ENCODE results near the gene TOMM22.

Gene TOMM22

DNA sequence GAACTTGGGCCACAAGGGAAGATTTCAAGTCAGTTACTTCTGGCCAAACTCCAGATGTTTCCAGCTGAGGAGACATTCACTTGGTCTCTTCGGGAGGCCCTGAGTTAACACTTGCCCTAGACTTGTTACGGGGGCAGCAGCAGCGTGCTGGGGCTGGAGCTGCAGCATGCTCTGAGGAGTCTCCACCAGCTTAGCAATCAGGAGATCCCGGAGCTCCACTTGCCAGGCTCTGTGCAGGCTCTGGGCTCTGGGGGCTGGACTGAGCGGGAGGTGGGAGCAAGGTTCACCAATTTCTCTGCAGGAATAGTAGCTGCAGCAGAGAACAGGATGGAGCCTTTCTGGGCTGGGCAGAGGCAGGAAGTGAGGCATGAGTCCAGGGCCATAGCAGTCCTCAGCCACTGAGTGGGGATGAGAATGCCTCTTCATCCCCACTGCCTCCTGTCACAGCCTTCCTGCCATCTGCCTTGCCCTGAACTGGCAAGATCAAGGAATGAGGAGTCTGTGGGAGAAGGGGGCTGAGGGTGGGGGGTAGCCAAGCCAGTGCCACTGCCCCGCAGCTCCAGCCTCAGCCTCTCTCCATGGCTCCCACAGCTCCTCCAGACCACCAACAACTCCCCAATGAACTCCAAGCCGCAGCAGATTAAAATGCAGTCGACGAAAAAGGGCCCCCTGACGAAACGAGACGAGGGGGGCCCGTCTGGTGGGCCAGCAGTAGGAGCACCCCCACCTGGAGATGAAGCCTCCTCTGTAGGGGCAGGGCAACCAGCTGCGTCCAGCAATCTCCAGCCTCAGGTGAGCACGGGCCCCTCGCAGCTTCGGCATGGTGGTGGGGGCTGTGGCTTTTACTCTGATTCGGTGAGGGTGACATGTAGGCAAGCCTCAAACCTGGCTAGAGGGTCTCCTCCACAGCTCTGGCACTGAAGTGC, 47.4 kb downstream of the TOMM22 start:
- H3K27ac ChIP-seq (ENCODE audit: low read depth, low read length): no peak overlapping the region
- peak overlapping the region; percentile 55 for H4K91ac ChIP-seq (ENCODE audit: low read depth, low read length)
- no peak overlapping the region for H2BK12ac ChIP-seq (ENCODE audit: low read length)
- H2AFZ ChIP-seq (ENCODE audit: insufficient read depth, low read length, poor library complexity): no peak overlapping the region
- no peak overlapping the region for H3K18ac ChIP-seq (ENCODE audit: low read length)
- H3K14ac ChIP-seq (ENCODE audit: low read length): no peak overlapping the region
- H2BK5ac ChIP-seq (ENCODE audit: low read depth, low read length, poor library complexity): no peak overlapping the region
- H3K9me3 ChIP-seq (ENCODE audit: insufficient read depth, low read depth, low read length): peaks cover 3% of the 10 kb centered on the region
- no peak overlapping the region for H3K23ac ChIP-seq (ENCODE audit: low read length)
- H3K4me3 ChIP-seq (ENCODE audit: low read depth, low read length): no peak overlapping the region
- no peak overlapping the region for H3K4ac ChIP-seq (ENCODE audit: low read depth, low read length)
- H2BK120ac ChIP-seq (ENCODE audit: insufficient read depth, low read length, poor library complexity): no peak overlapping the region
- no peaks in the 10 kb centered on the region for H3K27me3 ChIP-seq (ENCODE audit: insufficient read depth, low read length)
- no peak overlapping the region for H3K4me2 ChIP-seq (ENCODE audit: low read length)
- peaks cover 84 to 95% of the 10 kb centered on the region in 2 experiments for H3K36me3 ChIP-seq (ENCODE audit: control insufficient read depth in 1 of 2, insufficient read depth in 2 of 2, low read length in 2 of 2)
- WGBS (ENCODE audit: extremely low coverage, insufficient coverage, insufficient read length): no CpG with 5 or more reads among the region's 18 CpGs
- H3K79me2 ChIP-seq (ENCODE audit: control insufficient read depth, insufficient read depth, low read length, poor library complexity): no peaks in the 10 kb centered on the region
- H4K8ac ChIP-seq (ENCODE audit: low read depth, low read length): no peak overlapping the region
- no peaks in the 10 kb centered on the region for H3K4me1 ChIP-seq (ENCODE audit: control insufficient read depth in 1 of 2, insufficient read depth in 2 of 2, low read length in 2 of 2)
- no peaks in the 10 kb centered on the region for H3K79me1 ChIP-seq (ENCODE audit: low read length)
- no peak for DNase-seq
- H2AK5ac ChIP-seq (ENCODE audit: low read length): no peak overlapping the region
- no peak overlapping the region for H3K9ac ChIP-seq (ENCODE audit: low read length)
- no peak overlapping the region for H4K12ac ChIP-seq (ENCODE audit: low read depth, low read length)

DNA sequence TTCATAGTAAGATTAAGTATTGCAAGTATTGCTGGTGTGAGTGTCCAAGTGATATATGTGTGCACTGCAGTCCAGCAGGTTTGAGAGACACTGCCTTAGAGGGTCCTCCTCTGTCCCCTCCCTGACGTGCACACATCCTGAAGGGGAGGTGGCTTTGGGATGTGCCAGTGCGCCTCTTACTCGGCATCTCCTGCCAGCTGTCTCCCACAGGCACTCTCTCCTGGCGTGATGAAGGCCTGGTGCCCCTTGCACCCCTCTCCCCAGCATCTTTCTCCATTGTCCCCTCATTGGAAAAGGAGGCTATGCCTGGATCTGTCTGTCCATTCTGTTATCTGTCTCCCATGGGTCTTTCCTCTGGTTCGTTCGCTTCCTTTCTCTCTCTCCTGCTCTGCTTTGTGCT, 48.2 kb downstream of the TOMM22 start:
- no peak overlapping the region for H3K27ac ChIP-seq (ENCODE audit: low read depth, low read length)
- no peaks in the 10 kb centered on the region for H3K4me1 ChIP-seq (ENCODE audit: control insufficient read depth in 1 of 2, insufficient read depth in 2 of 2, low read length in 2 of 2)
- no peak overlapping the region for H3K23ac ChIP-seq (ENCODE audit: low read length)
- no peak overlapping the region for H3K4me2 ChIP-seq (ENCODE audit: low read length)
- no peaks in the 10 kb centered on the region for H3K27me3 ChIP-seq (ENCODE audit: insufficient read depth, low read length)
- H4K12ac ChIP-seq (ENCODE audit: low read depth, low read length): no peak overlapping the region
- peaks cover 86 to 95% of the 10 kb centered on the region in 2 experiments for H3K36me3 ChIP-seq (ENCODE audit: control insufficient read depth in 1 of 2, insufficient read depth in 2 of 2, low read length in 2 of 2)
- no peak overlapping the region for H4K91ac ChIP-seq (ENCODE audit: low read depth, low read length)
- no peak overlapping the region for H3K14ac ChIP-seq (ENCODE audit: low read length)
- no peaks in the 10 kb centered on the region for H3K79me2 ChIP-seq (ENCODE audit: control insufficient read depth, insufficient read depth, low read length, poor library complexity)
- no peak overlapping the region for H2BK12ac ChIP-seq (ENCODE audit: low read length)
- H3K4me3 ChIP-seq (ENCODE audit: low read depth, low read length): no peak overlapping the region
- WGBS (ENCODE audit: extremely low coverage, insufficient coverage, insufficient read length): no CpG with 5 or more reads among the region's 6 CpGs
- H3K4ac ChIP-seq (ENCODE audit: low read depth, low read length): no peak overlapping the region
- H3K18ac ChIP-seq (ENCODE audit: low read length): no peak overlapping the region
- H2AK5ac ChIP-seq (ENCODE audit: low read length): no peak overlapping the region
- DNase-seq: no peak
- H3K79me1 ChIP-seq (ENCODE audit: low read length): no peaks in the 10 kb centered on the region
- H2AFZ ChIP-seq (ENCODE audit: insufficient read depth, low read length, poor library complexity): no peak overlapping the region
- H2BK120ac ChIP-seq (ENCODE audit: insufficient read depth, low read length, poor library complexity): no peak overlapping the region
- no peak overlapping the region for H2BK5ac ChIP-seq (ENCODE audit: low read depth, low read length, poor library complexity)
- peaks cover 3% of the 10 kb centered on the region for H3K9me3 ChIP-seq (ENCODE audit: insufficient read depth, low read depth, low read length)
- H4K8ac ChIP-seq (ENCODE audit: low read depth, low read length): no peak overlapping the region
- no peak overlapping the region for H3K9ac ChIP-seq (ENCODE audit: low read length)

DNA sequence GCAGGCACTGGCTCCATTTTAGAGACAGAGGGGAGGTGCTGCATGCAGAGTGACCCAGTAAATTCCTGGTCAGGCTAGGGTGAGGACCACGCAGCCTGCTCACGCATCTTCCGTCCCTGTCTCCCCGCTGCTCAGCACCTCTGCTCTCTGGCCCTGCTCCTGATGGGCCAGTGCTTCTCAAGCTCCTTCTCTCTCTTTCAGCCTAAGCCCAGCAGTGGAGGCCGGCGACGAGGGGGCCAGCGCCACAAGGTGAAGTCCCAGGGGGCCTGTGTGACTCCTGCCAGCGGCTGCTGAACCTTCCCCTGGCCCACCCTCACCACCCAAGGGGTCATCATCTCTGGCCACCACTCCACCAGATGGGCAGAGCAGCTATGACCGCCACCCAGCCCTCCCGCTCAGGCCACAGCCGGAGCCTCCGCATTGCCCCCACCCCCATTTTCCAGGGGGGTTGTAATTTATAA, 48.7 kb downstream of the TOMM22 start:
- DNase-seq: no peak
- no peak overlapping the region for H2AK5ac ChIP-seq (ENCODE audit: low read length)
- no peaks in the 10 kb centered on the region for H3K27me3 ChIP-seq (ENCODE audit: insufficient read depth, low read length)
- no peak overlapping the region for H4K12ac ChIP-seq (ENCODE audit: low read depth, low read length)
- no peak overlapping the region for H2BK12ac ChIP-seq (ENCODE audit: low read length)
- H3K4me2 ChIP-seq (ENCODE audit: low read length): no peak overlapping the region
- H3K27ac ChIP-seq (ENCODE audit: low read depth, low read length): no peak overlapping the region
- H3K4me1 ChIP-seq (ENCODE audit: control insufficient read depth in 1 of 2, insufficient read depth in 2 of 2, low read length in 2 of 2): no peaks in the 10 kb centered on the region
- H3K4ac ChIP-seq (ENCODE audit: low read depth, low read length): no peak overlapping the region
- H3K18ac ChIP-seq (ENCODE audit: low read length): no peak overlapping the region
- H3K36me3 ChIP-seq (ENCODE audit: control insufficient read depth in 1 of 2, insufficient read depth in 2 of 2, low read length in 2 of 2): peaks cover 90 to 96% of the 10 kb centered on the region in 2 experiments
- no peak overlapping the region for H2AFZ ChIP-seq (ENCODE audit: insufficient read depth, low read length, poor library complexity)
- no peaks in the 10 kb centered on the region for H3K79me1 ChIP-seq (ENCODE audit: low read length)
- H2BK120ac ChIP-seq (ENCODE audit: insufficient read depth, low read length, poor library complexity): no peak overlapping the region
- no CpG with 5 or more reads among the region's 13 CpGs for WGBS (ENCODE audit: extremely low coverage, insufficient coverage, insufficient read length)
- no peak overlapping the region for H3K23ac ChIP-seq (ENCODE audit: low read length)
- no peak overlapping the region for H4K91ac ChIP-seq (ENCODE audit: low read depth, low read length)
- peaks cover 3% of the 10 kb centered on the region for H3K9me3 ChIP-seq (ENCODE audit: insufficient read depth, low read depth, low read length)
- H3K9ac ChIP-seq (ENCODE audit: low read length): no peak overlapping the region
- H3K14ac ChIP-seq (ENCODE audit: low read length): no peak overlapping the region
- H4K8ac ChIP-seq (ENCODE audit: low read depth, low read length): no peak overlapping the region
- no peaks in the 10 kb centered on the region for H3K79me2 ChIP-seq (ENCODE audit: control insufficient read depth, insufficient read depth, low read length, poor library complexity)
- H3K4me3 ChIP-seq (ENCODE audit: low read depth, low read length): no peak overlapping the region
- no peak overlapping the region for H2BK5ac ChIP-seq (ENCODE audit: low read depth, low read length, poor library complexity)

DNA sequence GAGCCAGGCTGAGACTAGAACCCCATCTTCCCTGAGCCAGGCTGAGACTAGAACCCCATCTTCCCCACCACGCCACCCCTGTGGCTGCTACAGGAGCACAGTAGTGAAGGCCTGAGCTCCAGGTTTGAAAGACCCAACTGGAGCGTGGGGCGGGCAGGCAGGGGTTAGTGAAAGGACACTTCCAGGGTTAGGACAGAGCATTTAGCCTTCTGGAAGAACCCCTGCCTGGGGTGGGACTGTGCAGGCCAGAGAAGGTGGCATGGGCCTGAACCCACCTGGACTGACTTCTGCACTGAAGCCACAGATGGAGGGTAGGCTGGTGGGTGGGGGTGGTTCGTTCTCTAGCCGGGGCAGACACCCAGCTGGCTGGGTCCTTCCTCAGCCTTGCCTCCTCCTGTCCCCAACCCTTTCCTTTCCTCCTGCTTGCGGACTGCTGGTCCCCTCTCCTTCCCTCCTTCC, 50.0 kb downstream of the TOMM22 start:
- no peak overlapping the region for H2BK120ac ChIP-seq (ENCODE audit: insufficient read depth, low read length, poor library complexity)
- H3K18ac ChIP-seq (ENCODE audit: low read length): no peak overlapping the region
- no peak overlapping the region for H3K4me2 ChIP-seq (ENCODE audit: low read length)
- H3K79me2 ChIP-seq (ENCODE audit: control insufficient read depth, insufficient read depth, low read length, poor library complexity): no peaks in the 10 kb centered on the region
- no peak overlapping the region for H2BK5ac ChIP-seq (ENCODE audit: low read depth, low read length, poor library complexity)
- no CpG with 5 or more reads among the region's 6 CpGs for WGBS (ENCODE audit: extremely low coverage, insufficient coverage, insufficient read length)
- no peak overlapping the region for H3K9ac ChIP-seq (ENCODE audit: low read length)
- no peaks in the 10 kb centered on the region for H3K79me1 ChIP-seq (ENCODE audit: low read length)
- H3K27me3 ChIP-seq (ENCODE audit: insufficient read depth, low read length): no peaks in the 10 kb centered on the region
- H3K27ac ChIP-seq (ENCODE audit: low read depth, low read length): no peak overlapping the region
- H3K9me3 ChIP-seq (ENCODE audit: insufficient read depth, low read depth, low read length): peaks cover 3% of the 10 kb centered on the region
- no peak overlapping the region for H3K4me3 ChIP-seq (ENCODE audit: low read depth, low read length)
- no peak overlapping the region for H4K12ac ChIP-seq (ENCODE audit: low read depth, low read length)
- no peak overlapping the region for H2AFZ ChIP-seq (ENCODE audit: insufficient read depth, low read length, poor library complexity)
- H2AK5ac ChIP-seq (ENCODE audit: low read length): no peak overlapping the region
- no peaks in the 10 kb centered on the region for H3K4me1 ChIP-seq (ENCODE audit: control insufficient read depth in 1 of 2, insufficient read depth in 2 of 2, low read length in 2 of 2)
- no peak for DNase-seq
- no peak overlapping the region for H3K23ac ChIP-seq (ENCODE audit: low read length)
- no peak overlapping the region for H3K4ac ChIP-seq (ENCODE audit: low read depth, low read length)
- H4K8ac ChIP-seq (ENCODE audit: low read depth, low read length): no peak overlapping the region
- no peak overlapping the region for H3K14ac ChIP-seq (ENCODE audit: low read length)
- H3K36me3 ChIP-seq (ENCODE audit: control insufficient read depth in 1 of 2, insufficient read depth in 2 of 2, low read length in 2 of 2): peaks cover 89 to 96% of the 10 kb centered on the region in 2 experiments
- no peak overlapping the region for H4K91ac ChIP-seq (ENCODE audit: low read depth, low read length)
- no peak overlapping the region for H2BK12ac ChIP-seq (ENCODE audit: low read length)
